ENCODE data around the gene MYOG.

Gene MYOG

GRCh38 chr1:203124546-203125317, 38.9 kb upstream of the MYOG start:
- TF ChIP-seq POLR2A (IDR thresholded peaks at IDR 0.05; ENCODE audit: extremely low read depth, insufficient read length) (no peak), CTCF (IDR thresholded peaks at IDR 0.05; ENCODE audit: low read depth, low read length) (no peak)
- H3K4me3 ChIP-seq (ENCODE audit: low read depth, low read length), result no peak overlapping the region
- DNase-seq (ENCODE audit: low read depth), result no peak

- TF ChIP-seq CTCF (IDR thresholded peaks at IDR 0.05; ENCODE audit: low read depth, low read length), result no peak
- TF ChIP-seq MYC (IDR thresholded peaks at IDR 0.05; ENCODE audit: low read depth, low read length), result no peak
- no peak for TF ChIP-seq MAX (IDR thresholded peaks at IDR 0.05; ENCODE audit: low read depth, low read length)
- no peak for TF ChIP-seq POLR2A (IDR thresholded peaks at IDR 0.05; ENCODE audit: extremely low read depth, insufficient read length)
- no peak overlapping the region for H3K4me3 ChIP-seq (ENCODE audit: low read depth, low read length)
- DNase-seq (ENCODE audit: low read depth), result no peak
These were observed 38.2 kb upstream of the MYOG start for GRCh38 chr1:203124011-203124410.

- no peak for DNase-seq (ENCODE audit: low read depth)
- no peak overlapping the region for H3K4me3 ChIP-seq (ENCODE audit: low read depth, low read length)
- no peak for TF ChIP-seq MAX (IDR thresholded peaks at IDR 0.05; ENCODE audit: low read depth, low read length)
- TF ChIP-seq POLR2A (IDR thresholded peaks at IDR 0.05; ENCODE audit: extremely low read depth, insufficient read length), result no peak
- TF ChIP-seq CTCF (IDR thresholded peaks at IDR 0.05; ENCODE audit: low read depth, low read length), result no peak
- TF ChIP-seq MYC (IDR thresholded peaks at IDR 0.05; ENCODE audit: low read depth, low read length), result no peak
These were observed 36.3 kb upstream of the MYOG start for GRCh38 chr1:203122159-203122558.

GRCh38 chr1:203121186-203122015, 35.6 kb upstream of the MYOG start:
- TF ChIP-seq MYC (IDR thresholded peaks at IDR 0.05; ENCODE audit: low read depth, low read length), result no peak
- TF ChIP-seq CTCF (IDR thresholded peaks at IDR 0.05; ENCODE audit: low read depth, low read length), result no peak
- no peak for TF ChIP-seq MAX (IDR thresholded peaks at IDR 0.05; ENCODE audit: low read depth, low read length)
- TF ChIP-seq POLR2A (IDR thresholded peaks at IDR 0.05; ENCODE audit: extremely low read depth, insufficient read length), result no peak
- DNase-seq (ENCODE audit: low read depth), result peak; percentile 61
- no peak overlapping the region for H3K4me3 ChIP-seq (ENCODE audit: low read depth, low read length)

- no peak for TF ChIP-seq POLR2A (IDR thresholded peaks at IDR 0.05; ENCODE audit: extremely low read depth, insufficient read length)
- TF ChIP-seq MYC (IDR thresholded peaks at IDR 0.05; ENCODE audit: low read depth, low read length), result no peak
- TF ChIP-seq CTCF (IDR thresholded peaks at IDR 0.05; ENCODE audit: low read depth, low read length), result no peak
- no peak for TF ChIP-seq MAX (IDR thresholded peaks at IDR 0.05; ENCODE audit: low read depth, low read length)
- DNase-seq (ENCODE audit: low read depth), result peak; percentile 44
These were observed 34.7 kb upstream of the MYOG start for GRCh38 chr1:203120325-203121153.

More at GRCh38 chr1:203120325-203121153, 34.7 kb upstream of the MYOG start:
- H3K4me3 ChIP-seq (ENCODE audit: low read depth, low read length), result no peak overlapping the region

All from NB4 (cell line).